Measurements from ENCODE around the gene GPSM3. TPM values are rescaled to one million over a fixed set of nuclear protein-coding genes. Genes with fewer than 3 reads are reported as not detected.
A peak's percentile ranks its signal among the peaks of the same experiment; 100 is the strongest.
"Not testable (repeated sequence)": the region's sequence is repeated elsewhere in the genome, so short reads cannot be mapped to it uniquely, and the experiment has no call there.

GPSM3 gene
- total and polyA plus RNA-seq, 3 experiments from 2014 or later: 82.0 to 136 (median 89.5) TPM

DNA sequence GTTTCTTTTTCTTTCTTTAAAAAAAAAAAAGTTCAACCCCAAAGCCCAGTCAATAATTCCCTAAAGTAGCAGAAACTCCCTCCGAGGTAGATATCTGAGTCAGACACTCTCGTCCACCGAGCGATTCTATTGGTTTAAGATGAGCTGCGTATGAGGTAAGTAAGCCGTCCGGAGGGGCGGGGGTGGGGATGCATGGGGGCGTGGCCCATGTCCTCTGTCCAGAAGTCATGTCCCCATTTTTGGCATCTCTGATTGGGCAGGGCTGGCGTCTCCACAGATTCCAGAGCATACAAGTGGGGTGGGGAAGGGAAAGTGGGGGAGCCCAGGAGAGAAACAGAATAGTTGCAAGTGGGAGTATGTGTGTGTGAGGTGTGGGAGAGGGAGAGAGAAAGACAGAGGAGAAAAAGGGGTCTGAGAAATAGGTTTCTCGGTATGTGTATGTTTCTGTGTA is 6.7 kb downstream of the GPSM3 start:
- Mint-ChIP-seq H3K4me1 (peaks cover 36 to 59% (median 47%) of the 10 kb centered on the region in 3 donors), H3K4me3 (peak overlapping the region in 6 of 7 donors; percentile 13 to 80 (median 45)), H3K27ac (peak overlapping the region; percentile 84 to 99 (median 96)), H3K36me3 (peaks cover 5 to 82% (median 22%) of the 10 kb centered on the region in 3 donors)
- POLR2A ChIA-PET: interaction anchor here (0.6 to 1.0 kb wide), 5 partner anchors 10 to 708 kb away, joined by 3 to 7 read pairs (median 6); no protein-coding TSS in a partner anchor
- Histone ChIP-seq H3K36me3 (ENCODE audit: insufficient read depth, low read length) (peaks cover 30% of the 10 kb centered on the region), H3K27ac (ENCODE audit: low read depth, low read length) (peak overlapping the region; percentile 31), H3K4me1 (ENCODE audit: insufficient read depth, low read length) (peaks cover 43% of the 10 kb centered on the region)
- H3K27me3 ChIP-seq (ENCODE audit: insufficient read depth, low read length, poor library complexity, severe bottlenecking); H3K4me3 ChIP-seq (ENCODE audit: low read length); H3K27me3 Mint-ChIP-seq; H3K9me3 ChIP-seq (ENCODE audit: low read length); CTCF ChIA-PET; H3K9me3 Mint-ChIP-seq: not testable (repeated sequence)
- DNase-seq: peak in 4 of 5 donors; percentile 29 to 69 (median 54)

GRCh38 chr6:32184084-32184640 is 8.3 kb downstream of the GPSM3 start, which contains the start of gene AGER:
TSS of gene AGER (minus strand) at chr6:32184253. CDS start at chr6:32184222, 31 bp downstream.
- H3K27me3 Mint-ChIP-seq: peaks cover 0 to 1% of the 10 kb centered on the region in 2 donors
- H3K4me3 ChIP-seq (ENCODE audit: low read length): no peak within 1 kb of the TSS
- H3K4me1 Mint-ChIP-seq: peaks cover 45 to 67% (median 61%) of the 10 kb centered on the region in 3 donors
- no peaks in the 10 kb centered on the region for H3K9me3 ChIP-seq (ENCODE audit: low read length)
- CTCF ChIA-PET: no interaction called here
- H3K4me3 Mint-ChIP-seq: no peak within 1 kb of the TSS
- peaks cover 30% of the 10 kb centered on the region for H3K36me3 ChIP-seq (ENCODE audit: insufficient read depth, low read length)
- H3K9me3 Mint-ChIP-seq: no peaks in the 10 kb centered on the region
- DNase-seq: peak in 1 of 5 donors; percentile 45
- H3K4me1 ChIP-seq (ENCODE audit: insufficient read depth, low read length): peaks cover 55% of the 10 kb centered on the region
- peaks cover 9 to 87% (median 29%) of the 10 kb centered on the region in 3 donors for H3K36me3 Mint-ChIP-seq
- H3K27ac ChIP-seq (ENCODE audit: low read depth, low read length): peak within 1 kb of the TSS; percentile 12
- H3K27ac Mint-ChIP-seq: peak within 1 kb of the TSS in 6 of 8 donors; percentile 29 to 98 (median 67)
- POLR2A ChIA-PET: no interaction called here
- H3K27me3 ChIP-seq (ENCODE audit: insufficient read depth, low read length, poor library complexity, severe bottlenecking): no peaks in the 10 kb centered on the region

DNA sequence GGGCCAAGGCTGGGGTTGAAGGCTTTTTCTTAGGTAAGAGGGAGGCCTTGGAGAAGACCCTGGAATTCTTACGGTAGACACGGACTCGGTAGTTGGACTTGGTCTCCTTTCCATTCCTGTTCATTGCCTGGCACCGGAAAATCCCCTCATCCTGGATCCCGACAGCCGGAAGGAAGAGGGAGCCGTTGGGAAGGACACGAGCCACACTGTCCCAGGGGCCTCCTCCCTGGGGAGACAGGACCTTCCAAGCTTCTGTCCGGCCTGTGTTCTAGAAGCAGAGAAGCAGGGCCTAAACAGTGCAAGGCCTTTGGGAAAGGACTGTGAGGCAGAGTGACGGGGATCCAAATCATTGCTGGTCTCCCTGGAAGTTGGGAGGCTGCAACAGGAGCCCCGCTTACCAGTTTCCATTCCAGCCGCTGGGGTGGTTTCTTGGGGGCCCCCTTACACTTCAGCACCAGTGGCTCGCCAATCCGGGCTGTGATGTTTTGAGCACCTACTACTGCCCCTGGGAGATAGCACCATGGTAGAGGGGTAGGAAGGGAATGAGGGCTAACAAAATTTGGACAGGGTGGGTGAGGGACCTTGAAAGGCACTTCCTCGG is 8.9 kb downstream of the GPSM3 start:
- peaks cover 53% of the 10 kb centered on the region for H3K4me1 ChIP-seq (ENCODE audit: insufficient read depth, low read length)
- H3K4me1 Mint-ChIP-seq: peaks cover 45 to 67% (median 61%) of the 10 kb centered on the region in 3 donors
- H3K4me3 ChIP-seq (ENCODE audit: low read length): no peak overlapping the region
- peaks cover 9 to 87% (median 31%) of the 10 kb centered on the region in 3 donors for H3K36me3 Mint-ChIP-seq
- no peaks in the 10 kb centered on the region for H3K9me3 ChIP-seq (ENCODE audit: low read length)
- H3K9me3 Mint-ChIP-seq: no peaks in the 10 kb centered on the region
- H3K27ac Mint-ChIP-seq: peak overlapping the region in 3 of 8 donors; percentile 11 to 91 (median 20)
- ChIA-PET POLR2A (interaction anchor here (1.1 kb wide), 1 partner anchor 9 kb away, joined by 4 read pairs; the partner anchor contains the start of gene GPSM3), CTCF (interaction anchor here (1.0 kb wide), 1 partner anchor 12 kb away, joined by 4 read pairs; no protein-coding TSS in a partner anchor)
- H3K4me3 Mint-ChIP-seq: no peak overlapping the region
- peak in 1 of 5 donors; percentile 33 for DNase-seq
- no peaks in the 10 kb centered on the region for H3K27me3 ChIP-seq (ENCODE audit: insufficient read depth, low read length, poor library complexity, severe bottlenecking)
- peak overlapping the region; percentile 12 for H3K27ac ChIP-seq (ENCODE audit: low read depth, low read length)
- peaks cover 30% of the 10 kb centered on the region for H3K36me3 ChIP-seq (ENCODE audit: insufficient read depth, low read length)
- peaks cover 0 to 1% of the 10 kb centered on the region in 2 donors for H3K27me3 Mint-ChIP-seq

DNA sequence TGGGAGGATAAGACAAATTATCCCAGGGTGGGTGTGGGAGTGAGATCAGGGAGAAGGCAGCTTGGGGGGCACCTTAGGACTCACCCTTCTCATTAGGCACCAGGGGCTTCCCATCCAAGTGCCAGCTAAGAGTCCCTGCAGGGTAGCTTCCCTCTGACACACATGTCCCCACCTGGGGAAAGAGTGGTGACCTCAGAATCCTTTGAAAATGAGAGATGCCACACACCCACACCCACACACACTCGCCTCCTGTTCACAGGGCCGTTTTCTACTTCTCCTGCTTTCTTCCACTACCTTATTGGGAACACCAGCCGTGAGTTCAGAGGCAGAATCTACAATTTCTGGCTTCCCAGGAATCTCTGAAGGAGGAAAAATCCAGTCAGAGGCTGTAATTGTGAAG is 9.4 kb downstream of the GPSM3 start:
- Mint-ChIP-seq H3K9me3 (no peaks in the 10 kb centered on the region), H3K36me3 (peaks cover 9 to 83% (median 31%) of the 10 kb centered on the region in 3 donors), H3K4me1 (peaks cover 44 to 66% (median 61%) of the 10 kb centered on the region in 3 donors), H3K27ac (peak overlapping the region in 2 of 8 donors; percentile 74 to 91), H3K4me3 (no peak overlapping the region), H3K27me3 (peaks cover 0 to 1% of the 10 kb centered on the region in 2 donors)
- Histone ChIP-seq H3K9me3 (ENCODE audit: low read length) (no peaks in the 10 kb centered on the region), H3K36me3 (ENCODE audit: insufficient read depth, low read length) (peaks cover 30% of the 10 kb centered on the region), H3K27me3 (ENCODE audit: insufficient read depth, low read length, poor library complexity, severe bottlenecking) (no peaks in the 10 kb centered on the region), H3K27ac (ENCODE audit: low read depth, low read length) (no peak overlapping the region), H3K4me3 (ENCODE audit: low read length) (no peak overlapping the region), H3K4me1 (ENCODE audit: insufficient read depth, low read length) (peaks cover 48% of the 10 kb centered on the region)
- POLR2A ChIA-PET: interaction anchor here (1.1 kb wide), 1 partner anchor 10 kb away, joined by 4 read pairs; the partner anchor contains the start of gene GPSM3
- CTCF ChIA-PET: interaction anchor here (1.0 kb wide), 2 partner anchors 8 to 13 kb away, joined by 3 to 4 read pairs; no protein-coding TSS in a partner anchor
- DNase-seq: no peak

- Mint-ChIP-seq H3K36me3 (peaks cover 9 to 80% (median 29%) of the 10 kb centered on the region in 3 donors), H3K4me3 (peak overlapping the region in 1 of 7 donors; percentile 42), H3K4me1 (peaks cover 44 to 64% (median 59%) of the 10 kb centered on the region in 3 donors), H3K27me3 (peaks cover 0 to 1% of the 10 kb centered on the region in 2 donors), H3K9me3 (no peaks in the 10 kb centered on the region), H3K27ac (peak overlapping the region in 2 of 8 donors; percentile 23 to 74)
- peaks cover 25% of the 10 kb centered on the region for H3K36me3 ChIP-seq (ENCODE audit: insufficient read depth, low read length)
- CTCF ChIA-PET: interaction anchor here (1.0 to 1.4 kb wide), 3 partner anchors 8 to 13 kb away, joined by 3 to 4 read pairs (median 3); no protein-coding TSS in a partner anchor
- H3K4me1 ChIP-seq (ENCODE audit: insufficient read depth, low read length): peaks cover 43% of the 10 kb centered on the region
- H3K27me3 ChIP-seq (ENCODE audit: insufficient read depth, low read length, poor library complexity, severe bottlenecking): no peaks in the 10 kb centered on the region
- peak overlapping the region; percentile 20 for H3K27ac ChIP-seq (ENCODE audit: low read depth, low read length)
- peak in 1 of 5 donors; percentile 47 for DNase-seq
- H3K4me3 ChIP-seq (ENCODE audit: low read length): no peak overlapping the region
- POLR2A ChIA-PET: interaction anchor here (1.1 kb wide), 1 partner anchor 10 kb away, joined by 4 read pairs; the partner anchor contains the start of gene GPSM3
- no peaks in the 10 kb centered on the region for H3K9me3 ChIP-seq (ENCODE audit: low read length)
Measured at GRCh38 chr6:32182555-32182981, 9.9 kb downstream of the GPSM3 start.

- peaks cover 0 to 1% of the 10 kb centered on the region in 2 donors for H3K27me3 Mint-ChIP-seq
- POLR2A ChIA-PET: interaction anchor here (0.5 kb wide), 1 partner anchor 532 kb away, joined by 4 read pairs; no protein-coding TSS in a partner anchor
Measured at GRCh38 chr6:32181915-32182529, 10.4 kb downstream of the GPSM3 start.

GRCh38 chr6:32181148-32181702 is 11.2 kb downstream of the GPSM3 start:
- peaks cover 0 to 1% of the 10 kb centered on the region in 2 donors for H3K27me3 Mint-ChIP-seq
- Histone ChIP-seq H3K9me3 (ENCODE audit: low read length) (no peaks in the 10 kb centered on the region), H3K27me3 (ENCODE audit: insufficient read depth, low read length, poor library complexity, severe bottlenecking) (no peaks in the 10 kb centered on the region), H3K27ac (ENCODE audit: low read depth, low read length) (no peak overlapping the region), H3K4me3 (ENCODE audit: low read length) (no peak overlapping the region), H3K4me1 (ENCODE audit: insufficient read depth, low read length) (peaks cover 42% of the 10 kb centered on the region), H3K36me3 (ENCODE audit: insufficient read depth, low read length) (peaks cover 12% of the 10 kb centered on the region)
- no peaks in the 10 kb centered on the region for H3K9me3 Mint-ChIP-seq
- peak overlapping the region in 1 of 7 donors; percentile 69 for H3K4me3 Mint-ChIP-seq
- peaks cover 4 to 67% (median 19%) of the 10 kb centered on the region in 3 donors for H3K36me3 Mint-ChIP-seq
- no peak for DNase-seq
- ChIA-PET CTCF (interaction anchor here (1.4 kb wide), 1 partner anchor 13 kb away, joined by 3 read pairs; no protein-coding TSS in a partner anchor), POLR2A (interaction anchor here (1.4 kb wide), 1 partner anchor 14 kb away, joined by 4 read pairs; no protein-coding TSS in a partner anchor)
- peak overlapping the region in 4 of 8 donors; percentile 62 to 83 (median 78) for H3K27ac Mint-ChIP-seq
- peaks cover 45 to 64% (median 59%) of the 10 kb centered on the region in 3 donors for H3K4me1 Mint-ChIP-seq

More at GRCh38 chr6:32181915-32182529, 10.4 kb downstream of the GPSM3 start:
- Mint-ChIP-seq H3K27ac (peak overlapping the region in 3 of 8 donors; percentile 17 to 80 (median 48)), H3K4me1 (peaks cover 45 to 64% (median 59%) of the 10 kb centered on the region in 3 donors), H3K4me3 (peak overlapping the region in 1 of 7 donors; percentile 42), H3K36me3 (peaks cover 9 to 75% (median 24%) of the 10 kb centered on the region in 3 donors), H3K9me3 (no peaks in the 10 kb centered on the region)
- peak in 1 of 5 donors; percentile 42 for DNase-seq
- Histone ChIP-seq H3K27ac (ENCODE audit: low read depth, low read length) (peak overlapping the region; percentile 20), H3K4me1 (ENCODE audit: insufficient read depth, low read length) (peaks cover 41% of the 10 kb centered on the region), H3K27me3 (ENCODE audit: insufficient read depth, low read length, poor library complexity, severe bottlenecking) (no peaks in the 10 kb centered on the region), H3K4me3 (ENCODE audit: low read length) (no peak overlapping the region), H3K36me3 (ENCODE audit: insufficient read depth, low read length) (peaks cover 20% of the 10 kb centered on the region), H3K9me3 (ENCODE audit: low read length) (no peaks in the 10 kb centered on the region)
- CTCF ChIA-PET: interaction anchor here (1.0 to 1.4 kb wide), 2 partner anchors 9 to 12 kb away, joined by 3 read pairs; no protein-coding TSS in a partner anchor
